Measurements from ENCODE around the gene UBE2E2. TPM values are rescaled to one million over a fixed set of nuclear protein-coding genes. Genes with fewer than 3 reads are reported as not detected.

The UBE2E2 gene
- total and polyA plus RNA-seq, 2 donors (not counting 1 experiment from before 2014, with no cell fraction given), result 16.0 to 45.0 TPM

DNA sequence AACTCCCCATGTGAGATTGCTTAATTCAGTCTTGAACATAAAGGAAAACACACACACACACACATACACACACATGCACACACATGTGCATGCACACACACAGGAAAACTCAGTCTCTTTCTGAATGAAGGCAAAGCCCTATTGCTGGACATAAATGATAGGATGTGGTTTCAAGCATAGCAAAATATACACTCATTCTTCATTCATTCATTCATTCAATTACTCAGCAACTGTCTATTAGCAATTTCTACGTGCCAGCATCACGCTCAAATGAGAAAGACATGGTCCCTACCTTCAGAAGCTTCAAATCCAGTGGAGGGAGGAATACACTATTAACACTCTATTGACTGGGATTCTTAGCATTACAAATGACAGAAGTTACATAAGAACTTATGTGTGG is 41.8 kb upstream of the UBE2E2 start:
- Mint-ChIP-seq H3K27me3 (peaks cover 3% of the 10 kb centered on the region), H3K4me1 (peaks cover 25% of the 10 kb centered on the region), H3K4me3 (no peak overlapping the region), H3K9me3 (ENCODE audit: insufficient read depth) (no peaks in the 10 kb centered on the region), H3K27ac (no peak overlapping the region)
- Histone ChIP-seq H3K4me2 (replicated peaks; ENCODE audit: low read depth, low read length, poor library complexity, severe bottlenecking) (no peak overlapping the region), H3K27ac (ENCODE audit: low read length in 2 of 2) (no peak overlapping the region), H3K4me3 (ENCODE audit: control extremely low read depth in 1 of 5, extremely low read depth in 1 of 5, insufficient read depth in 1 of 5, low read depth in 2 of 5, low read length in 4 of 5) (no peak overlapping the region), H3K9ac (ENCODE audit: low read length) (no peak overlapping the region), H2AFZ (ENCODE audit: insufficient read depth, low read depth, low read length, poor library complexity, severe bottlenecking) (no peak overlapping the region), H3K9me3 (ENCODE audit: control extremely low read depth in 1 of 3, control insufficient read depth in 2 of 3, insufficient read depth in 1 of 3, low read length in 2 of 3) (peaks cover 0 to 6% (median 0%) of the 10 kb centered on the region in 3 donors), H3K36me3 (replicated peaks in 1 of 2; ENCODE audit: control extremely low read depth in 1 of 2, control insufficient read depth in 1 of 2, extremely low read depth in 1 of 2, insufficient read depth in 2 of 2, low read length in 1 of 2) (no peaks in the 10 kb centered on the region), H3K79me2 (ENCODE audit: control insufficient read depth, insufficient read depth, low read length) (no peaks in the 10 kb centered on the region), H4K20me1 (ENCODE audit: control insufficient read depth, insufficient read depth, low read length, poor library complexity, severe bottlenecking) (no peaks in the 10 kb centered on the region), H3K27me3 (replicated peaks in 1 of 4; ENCODE audit: control extremely low read depth in 1 of 4, control insufficient read depth in 3 of 4, insufficient read depth in 4 of 4, low read length in 3 of 4) (no peaks in the 10 kb centered on the region), H3K4me1 (ENCODE audit: control insufficient read depth in 2 of 2, insufficient read depth in 2 of 2, low read length in 2 of 2) (peaks cover 15 to 19% of the 10 kb centered on the region in 2 donors)
- CTCF ChIA-PET, result no interaction called here
- no peak for ATAC-seq (ENCODE audit: low read depth)
- TF ChIP-seq EZH2 (IDR thresholded peaks at IDR 0.05; ENCODE audit: borderline replicate concordance, insufficient read depth, low read depth, low read length, poor library complexity, severe bottlenecking), result no peak
- TF ChIP-seq, protein P1, sequence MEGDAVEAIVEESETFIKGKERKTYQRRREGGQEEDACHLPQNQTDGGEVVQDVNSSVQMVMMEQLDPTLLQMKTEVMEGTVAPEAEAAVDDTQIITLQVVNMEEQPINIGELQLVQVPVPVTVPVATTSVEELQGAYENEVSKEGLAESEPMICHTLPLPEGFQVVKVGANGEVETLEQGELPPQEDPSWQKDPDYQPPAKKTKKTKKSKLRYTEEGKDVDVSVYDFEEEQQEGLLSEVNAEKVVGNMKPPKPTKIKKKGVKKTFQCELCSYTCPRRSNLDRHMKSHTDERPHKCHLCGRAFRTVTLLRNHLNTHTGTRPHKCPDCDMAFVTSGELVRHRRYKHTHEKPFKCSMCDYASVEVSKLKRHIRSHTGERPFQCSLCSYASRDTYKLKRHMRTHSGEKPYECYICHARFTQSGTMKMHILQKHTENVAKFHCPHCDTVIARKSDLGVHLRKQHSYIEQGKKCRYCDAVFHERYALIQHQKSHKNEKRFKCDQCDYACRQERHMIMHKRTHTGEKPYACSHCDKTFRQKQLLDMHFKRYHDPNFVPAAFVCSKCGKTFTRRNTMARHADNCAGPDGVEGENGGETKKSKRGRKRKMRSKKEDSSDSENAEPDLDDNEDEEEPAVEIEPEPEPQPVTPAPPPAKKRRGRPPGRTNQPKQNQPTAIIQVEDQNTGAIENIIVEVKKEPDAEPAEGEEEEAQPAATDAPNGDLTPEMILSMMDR (IDR thresholded peaks at IDR 0.05), result no peak
- intact Hi-C loops (cut with micrococcal nuclease), result no loop called here
- WGBS (ENCODE audit: insufficient coverage), result no CpG with 5 or more reads among the region's 2 CpGs
- POLR2A ChIA-PET, result no interaction called here
- DNase-seq, result no peak

DNA sequence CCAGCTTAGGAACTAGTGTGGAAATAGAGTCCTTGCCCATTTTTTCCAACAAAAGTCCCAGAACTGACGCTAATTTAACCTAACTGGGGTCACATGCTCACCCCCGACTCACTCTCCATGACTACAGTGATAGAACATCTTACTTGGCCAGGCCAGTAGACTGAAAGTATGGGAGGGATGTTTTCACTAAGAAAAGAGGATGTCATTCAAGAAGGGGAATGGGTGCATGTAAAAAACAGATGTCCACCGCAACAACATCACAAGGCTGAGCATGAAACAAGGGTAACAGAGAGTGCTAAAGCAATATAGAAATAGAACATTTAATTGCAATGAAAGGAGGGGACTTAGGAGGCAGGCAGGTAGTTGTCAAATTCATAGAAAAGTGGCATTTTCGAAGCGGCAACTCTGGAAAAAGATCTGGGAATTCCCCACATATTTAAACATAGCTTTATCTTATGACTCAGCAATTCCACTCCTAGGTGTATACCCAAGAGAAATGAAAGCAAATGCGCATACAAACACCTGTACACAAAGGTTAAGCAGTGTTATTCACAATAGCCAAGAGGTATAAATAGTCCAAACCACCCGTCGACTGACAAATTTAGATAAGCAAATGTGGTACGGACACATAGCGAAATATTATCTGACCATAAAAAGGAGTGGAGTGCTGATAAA is 41.1 kb upstream of the UBE2E2 start:
- H3K36me3 ChIP-seq (replicated peaks in 1 of 2; ENCODE audit: control extremely low read depth in 1 of 2, control insufficient read depth in 1 of 2, extremely low read depth in 1 of 2, insufficient read depth in 2 of 2, low read length in 1 of 2), result no peaks in the 10 kb centered on the region
- TF ChIP-seq, protein P1 (IDR thresholded peaks at IDR 0.05), result no peak
- TF ChIP-seq EZH2 (IDR thresholded peaks at IDR 0.05; ENCODE audit: borderline replicate concordance, insufficient read depth, low read depth, low read length, poor library complexity, severe bottlenecking), result no peak
- Mint-ChIP-seq H3K27me3 (peaks cover 3% of the 10 kb centered on the region), H3K4me1 (peaks cover 25% of the 10 kb centered on the region), H3K4me3 (peak overlapping the region; percentile 52), H3K27ac (peak overlapping the region; percentile 1), H3K9me3 (ENCODE audit: insufficient read depth) (no peaks in the 10 kb centered on the region)
- no peak overlapping the region for H3K9ac ChIP-seq (ENCODE audit: low read length)
- WGBS (ENCODE audit: insufficient coverage), result no CpG with 5 or more reads among the region's 10 CpGs
- ChIA-PET CTCF (no interaction called here), POLR2A (no interaction called here)
- H3K27me3 ChIP-seq (replicated peaks in 1 of 4; ENCODE audit: control extremely low read depth in 1 of 4, control insufficient read depth in 3 of 4, insufficient read depth in 4 of 4, low read length in 3 of 4), result no peaks in the 10 kb centered on the region
- H4K20me1 ChIP-seq (ENCODE audit: control insufficient read depth, insufficient read depth, low read length, poor library complexity, severe bottlenecking), result no peaks in the 10 kb centered on the region
- H3K9me3 ChIP-seq (ENCODE audit: control extremely low read depth in 1 of 3, control insufficient read depth in 2 of 3, insufficient read depth in 1 of 3, low read length in 2 of 3), result peaks cover 0 to 6% (median 0%) of the 10 kb centered on the region in 3 donors
- intact Hi-C loops (cut with micrococcal nuclease), result no loop called here
- peak; percentile 21 for DNase-seq
- H3K27ac ChIP-seq (ENCODE audit: low read length in 2 of 2), result no peak overlapping the region
- H3K4me2 ChIP-seq (replicated peaks; ENCODE audit: low read depth, low read length, poor library complexity, severe bottlenecking), result peak overlapping the region; percentile 18
- no peaks in the 10 kb centered on the region for H3K79me2 ChIP-seq (ENCODE audit: control insufficient read depth, insufficient read depth, low read length)
- ATAC-seq (ENCODE audit: low read depth), result peak; percentile 35
- H3K4me3 ChIP-seq (ENCODE audit: control extremely low read depth in 1 of 5, extremely low read depth in 1 of 5, insufficient read depth in 1 of 5, low read depth in 2 of 5, low read length in 4 of 5), result no peak overlapping the region
- no peak overlapping the region for H2AFZ ChIP-seq (ENCODE audit: insufficient read depth, low read depth, low read length, poor library complexity, severe bottlenecking)
- peaks cover 15 to 19% of the 10 kb centered on the region in 2 donors for H3K4me1 ChIP-seq (ENCODE audit: control insufficient read depth in 2 of 2, insufficient read depth in 2 of 2, low read length in 2 of 2)

Data from B cell (primary cell).